ENCODE data around the gene LY6G6D. TPM values are rescaled to one million over a fixed set of nuclear protein-coding genes. Genes with fewer than 3 reads are reported as not detected.

LY6G6D gene
- total RNA-seq, 1 experiment from 2014 or later = not detected

DNA sequence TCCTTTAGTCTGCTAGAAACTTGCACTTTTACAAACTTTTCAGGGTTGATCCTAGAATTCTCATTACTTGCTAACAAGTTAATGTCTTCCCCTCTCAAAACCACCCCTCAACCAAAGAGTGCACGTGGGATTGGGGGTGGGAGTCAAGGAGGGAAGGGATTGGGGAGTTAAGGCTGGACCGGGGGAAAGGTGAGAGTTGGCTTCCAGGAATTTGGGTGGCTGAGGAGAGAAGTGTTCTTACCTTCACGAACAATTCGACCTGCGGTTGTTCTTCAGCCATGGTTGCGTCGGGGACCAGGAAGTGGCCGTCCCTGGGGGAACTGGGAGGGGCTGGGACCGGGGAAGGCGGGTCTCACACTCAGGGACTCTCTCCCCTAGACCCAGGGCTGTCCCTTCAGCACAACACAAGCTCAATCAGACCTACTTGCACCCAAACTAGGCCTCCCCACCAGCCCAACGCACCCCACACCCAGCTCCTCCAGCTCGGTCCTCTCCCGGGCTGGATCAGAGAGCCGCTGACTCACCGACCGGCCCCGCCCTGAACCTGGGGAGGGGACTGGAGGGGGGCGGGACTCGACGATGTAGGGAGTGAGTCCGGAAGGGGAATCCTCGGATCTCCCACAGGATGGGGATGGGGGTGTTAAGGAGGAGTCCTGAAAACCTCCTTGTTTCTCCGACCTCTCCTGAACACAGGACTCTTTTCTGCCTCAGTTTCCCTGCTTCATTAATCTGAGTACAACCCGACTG is 21.0 kb downstream of the LY6G6D start, which contains the start of gene CLIC1:
CLIC1 (minus strand) TSS at position 510 of the 747 bp plus-strand sequence; CDS start at position 280, 230 bp downstream.
- peak; percentile 83 for DNase-seq
- TSS peak; percentile 76 for BruUV-seq (replicated peaks)

GRCh38 chr6:31736768-31737314 is 21.7 kb downstream of the LY6G6D start:
- BruUV-seq (replicated peaks) = no TSS peak
- TF ChIP-seq CTCF (conservative IDR thresholded peaks at IDR 0.05; ENCODE audit: low read depth, low read length) (no peak), EZH2 (IDR thresholded peaks at IDR 0.05; ENCODE audit: low read length, unreplicated experiment) (no peak), EZH2phosphoT487 (IDR thresholded peaks at IDR 0.05; ENCODE audit: borderline replicate concordance, low read length) (no peak)
- Histone ChIP-seq H3K27me3 (ENCODE audit: low read length) (no peaks in the 10 kb centered on the region), H3K27ac (ENCODE audit: low read length) (peak overlapping the region; percentile 87), H3K4me1 (ENCODE audit: insufficient read depth, low read length) (peaks cover 54% of the 10 kb centered on the region), H3K4me2 (ENCODE audit: low read length) (peak overlapping the region; percentile 85), H3K9ac (ENCODE audit: low read length) (peak overlapping the region; percentile 91), H2AFZ (ENCODE audit: low read length) (peak overlapping the region; percentile 63), H3F3A (ENCODE audit: low read length, unreplicated experiment) (no peaks in the 10 kb centered on the region), H3K9me2 (replicated peaks; ENCODE audit: low read length) (no peaks in the 10 kb centered on the region), H3K36me3 (ENCODE audit: low read depth, low read length) (peaks cover 28% of the 10 kb centered on the region), H3K9me3 (ENCODE audit: low read length) (no peaks in the 10 kb centered on the region), H4K20me1 (ENCODE audit: low read length) (peaks cover 13% of the 10 kb centered on the region), H3K79me2 (ENCODE audit: low read length) (peaks cover 53% of the 10 kb centered on the region), H3K4me3 (ENCODE audit: low read length) (peak overlapping the region; percentile 85)
- POLR2A ChIA-PET (ENCODE audit: unreplicated experiment) = no interaction called here
- DNase-seq = no peak
- ATAC-seq = no peak
- CTCF ChIA-PET = no interaction called here
- intact Hi-C loops (cut with micrococcal nuclease) = loop anchor here (5.0 kb wide), 2 partner anchors 80 to 95 kb away; partner anchors contain the start of genes HSPA1A and HSPA1L

More for the DNA sequence above, 21.0 kb downstream of the LY6G6D start, which contains the start of gene CLIC1:
- CTCF ChIA-PET = no interaction called here
- Histone ChIP-seq H3K27me3 (ENCODE audit: low read length) (no peaks in the 10 kb centered on the region), H3K79me2 (ENCODE audit: low read length) (peaks cover 53% of the 10 kb centered on the region), H3K4me1 (ENCODE audit: insufficient read depth, low read length) (peaks cover 53% of the 10 kb centered on the region), H2AFZ (ENCODE audit: low read length) (peak within 1 kb of the TSS; percentile 63), H3K4me3 (ENCODE audit: low read length) (peak within 1 kb of the TSS; percentile 85), H3K36me3 (ENCODE audit: low read depth, low read length) (peaks cover 30% of the 10 kb centered on the region), H4K20me1 (ENCODE audit: low read length) (peaks cover 13% of the 10 kb centered on the region), H3K4me2 (ENCODE audit: low read length) (peak within 1 kb of the TSS; percentile 85), H3K9me3 (ENCODE audit: low read length) (no peaks in the 10 kb centered on the region), H3K27ac (ENCODE audit: low read length) (peak within 1 kb of the TSS; percentile 87), H3F3A (ENCODE audit: low read length, unreplicated experiment) (no peaks in the 10 kb centered on the region), H3K9ac (ENCODE audit: low read length) (peak within 1 kb of the TSS; percentile 91), H3K9me2 (replicated peaks; ENCODE audit: low read length) (no peaks in the 10 kb centered on the region)
- no peak for TF ChIP-seq CTCF (conservative IDR thresholded peaks at IDR 0.05; ENCODE audit: low read depth, low read length)
- TF ChIP-seq EZH2 (IDR thresholded peaks at IDR 0.05; ENCODE audit: low read length, unreplicated experiment) = no peak
- TF ChIP-seq EZH2phosphoT487 (IDR thresholded peaks at IDR 0.05; ENCODE audit: borderline replicate concordance, low read length) = no peak
- POLR2A ChIA-PET (ENCODE audit: unreplicated experiment) = interaction anchor here (1.3 kb wide), 1 partner anchor 91 kb away, joined by 4 read pairs; the partner anchor contains the start of gene HSPA1B
- intact Hi-C loops (cut with micrococcal nuclease) = loop anchor here (5.0 kb wide), 2 partner anchors 81 to 96 kb away; partner anchors contain the start of genes HSPA1A and HSPA1L
- peak; percentile 39 for ATAC-seq

Data from PC-3 (cell line).